Esophagus muscularis mucosa (tissue), 4 donors: Measurements from ENCODE around the gene DDRGK1.

Experiments
- EP300 ChIP-seq: sonication (generic); formaldehyde crosslinking; IDR thresholded peaks from one replicate; pipeline ENCODE4 v1.6.1; 2017; ENCODE audit warnings: antibody characterized with exemption
- POLR2A ChIP-seq: fragments of 450-650 bp; IDR thresholded peaks from one replicate; pipeline ENCODE4 v1.6.1; 2017; ENCODE audit warnings: antibody characterized with exemption, moderate library complexity, mild to moderate bottlenecking, low read depth
- POLR2AphosphoS5 ChIP-seq, 2 donors: sonication (generic); formaldehyde crosslinking; IDR thresholded peaks; one replicate each; pipeline ENCODE4 v1.6.1; 2017; ENCODE audit warnings: antibody characterized with exemption in 2 of 2
- TF ChIP-seq, protein P1 (sequence below), 3 experiments: fragments of 200-600 bp in 2 of 3; fragments of 450-650 bp in 1 of 3; sonication (generic) in 2 of 3; IDR thresholded peaks; one replicate each; pipeline ENCODE4 v1.5.1; 2017 to 2019; ENCODE audit warnings: antibody characterized with exemption in 3 of 3, mild to moderate bottlenecking in 2 of 3, moderate library complexity in 1 of 3

DNA sequence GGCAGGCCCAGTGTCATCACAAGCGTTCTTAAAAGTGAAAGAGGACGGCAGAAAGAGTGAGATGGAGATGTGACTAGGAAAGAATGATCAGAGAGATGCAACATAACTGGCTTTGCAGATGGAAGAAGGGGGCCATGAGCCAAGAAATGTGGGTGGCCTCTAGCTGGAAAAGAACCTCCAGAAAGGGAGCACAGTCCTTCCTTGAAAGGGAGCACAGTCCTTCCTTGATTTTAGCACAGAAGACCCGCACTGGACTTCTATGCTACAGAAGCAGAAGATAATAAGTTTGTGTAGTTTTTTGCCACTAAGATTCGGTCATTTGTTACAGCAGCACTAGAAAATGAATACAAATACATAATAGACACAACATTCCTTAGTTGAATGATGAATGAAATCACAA, 24.2 kb downstream of the DDRGK1 start:
- no peak for TF ChIP-seq POLR2A
- TF ChIP-seq, protein P1, sequence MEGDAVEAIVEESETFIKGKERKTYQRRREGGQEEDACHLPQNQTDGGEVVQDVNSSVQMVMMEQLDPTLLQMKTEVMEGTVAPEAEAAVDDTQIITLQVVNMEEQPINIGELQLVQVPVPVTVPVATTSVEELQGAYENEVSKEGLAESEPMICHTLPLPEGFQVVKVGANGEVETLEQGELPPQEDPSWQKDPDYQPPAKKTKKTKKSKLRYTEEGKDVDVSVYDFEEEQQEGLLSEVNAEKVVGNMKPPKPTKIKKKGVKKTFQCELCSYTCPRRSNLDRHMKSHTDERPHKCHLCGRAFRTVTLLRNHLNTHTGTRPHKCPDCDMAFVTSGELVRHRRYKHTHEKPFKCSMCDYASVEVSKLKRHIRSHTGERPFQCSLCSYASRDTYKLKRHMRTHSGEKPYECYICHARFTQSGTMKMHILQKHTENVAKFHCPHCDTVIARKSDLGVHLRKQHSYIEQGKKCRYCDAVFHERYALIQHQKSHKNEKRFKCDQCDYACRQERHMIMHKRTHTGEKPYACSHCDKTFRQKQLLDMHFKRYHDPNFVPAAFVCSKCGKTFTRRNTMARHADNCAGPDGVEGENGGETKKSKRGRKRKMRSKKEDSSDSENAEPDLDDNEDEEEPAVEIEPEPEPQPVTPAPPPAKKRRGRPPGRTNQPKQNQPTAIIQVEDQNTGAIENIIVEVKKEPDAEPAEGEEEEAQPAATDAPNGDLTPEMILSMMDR (IDR thresholded peaks at IDR 0.05): no peak
- TF ChIP-seq EP300: no peak
- no peak for TF ChIP-seq POLR2AphosphoS5 (IDR thresholded peaks at IDR 0.05)
